Stimulated activated CD4-positive, alpha-beta T cell treated with anti-CD3 and anti-CD28 coated beads, Interleukin-12 subunit alpha, Interleukin-12 subunit beta, amount 100 ng/mL, for 48 hours (primary cell): ENCODE data around the gene IL1R2.

Experiments
- DNase-seq, 3 donors: peaks; one replicate each; pipeline ENCODE4 v3.0.0-alpha.2; 2020; ENCODE audit warnings: low read depth in 2 of 3, low spot score in 1 of 3

Gene IL1R2

DNA sequence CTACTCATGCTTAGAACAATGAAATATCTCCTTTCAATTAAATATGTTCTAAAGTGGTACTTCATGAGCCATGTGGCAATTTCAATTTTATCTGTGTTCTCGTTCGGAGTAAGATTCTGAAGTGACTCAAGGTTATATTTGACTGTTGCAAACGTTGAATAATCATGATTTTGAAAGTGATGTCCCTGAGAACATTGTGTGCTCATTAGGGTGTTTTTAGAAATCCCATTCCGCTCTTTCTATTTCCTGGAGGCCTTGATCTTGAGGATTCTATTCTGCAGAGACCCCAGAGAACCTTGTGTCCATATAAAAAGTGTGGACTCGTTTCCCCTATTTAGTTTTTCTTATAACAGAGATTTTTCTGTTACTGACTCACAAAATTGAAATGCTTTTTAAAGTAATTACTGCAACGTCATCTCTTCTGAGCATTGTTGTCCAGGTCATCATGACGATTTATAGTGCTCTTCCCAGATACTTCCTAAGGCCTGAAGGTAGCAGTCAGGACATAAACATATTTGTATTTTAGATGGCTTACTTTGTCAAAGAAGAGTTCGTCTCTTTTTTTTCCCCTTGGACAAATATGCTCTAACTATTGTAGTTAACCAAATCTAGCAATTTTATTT is 27.2 kb downstream of the IL1R2 start:
- no peak for DNase-seq

DNA sequence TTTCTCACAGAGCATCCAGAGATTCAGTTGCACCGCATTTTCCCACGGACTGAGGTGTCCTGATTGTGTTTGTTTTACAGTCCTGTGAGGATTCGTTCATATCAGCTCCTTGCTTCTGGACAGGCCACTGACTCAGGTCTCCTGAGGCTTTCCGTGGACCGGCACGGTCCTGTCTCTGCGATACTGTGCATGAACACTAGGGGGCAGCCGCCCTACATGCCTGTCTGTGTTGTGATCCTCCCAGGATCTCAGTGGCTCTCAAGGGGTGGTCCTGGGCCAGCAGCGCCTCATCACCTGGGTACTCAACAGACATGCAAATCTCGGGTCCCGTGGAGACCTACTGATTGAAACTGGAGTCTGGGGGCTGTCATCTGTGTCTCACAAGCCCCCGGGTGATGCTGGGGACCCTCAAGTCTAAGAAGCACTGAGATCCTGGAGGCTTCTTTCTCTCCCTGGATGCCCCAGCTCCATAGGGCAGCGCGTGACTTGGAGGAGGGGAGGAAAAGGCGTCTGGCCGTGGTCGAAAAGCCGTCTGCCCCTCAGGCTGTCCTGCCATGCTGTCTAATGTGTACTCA is 28.9 kb downstream of the IL1R2 start:
- DNase-seq: peak; percentile 79 to 96 (median 82)

DNA sequence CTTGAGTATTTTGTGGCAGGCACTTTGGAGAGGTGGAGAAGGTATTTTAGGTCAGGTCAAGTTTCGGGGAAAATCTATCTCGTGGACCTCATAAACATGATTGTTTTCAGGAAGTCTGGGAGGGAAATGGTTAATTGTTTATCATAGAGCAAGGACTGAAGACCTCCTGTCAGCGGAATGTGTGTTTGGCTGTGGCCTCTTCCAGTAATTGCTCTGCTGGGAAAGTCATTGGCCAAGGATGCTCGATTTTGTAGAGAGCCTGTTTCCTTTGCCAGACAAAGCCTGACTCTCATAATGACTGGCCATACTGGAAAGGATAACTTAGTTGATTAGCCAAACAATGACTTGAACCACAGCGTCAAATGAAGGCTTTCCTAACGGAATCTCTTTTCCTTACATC is 30.0 kb downstream of the IL1R2 start:
- DNase-seq: no peak

DNA sequence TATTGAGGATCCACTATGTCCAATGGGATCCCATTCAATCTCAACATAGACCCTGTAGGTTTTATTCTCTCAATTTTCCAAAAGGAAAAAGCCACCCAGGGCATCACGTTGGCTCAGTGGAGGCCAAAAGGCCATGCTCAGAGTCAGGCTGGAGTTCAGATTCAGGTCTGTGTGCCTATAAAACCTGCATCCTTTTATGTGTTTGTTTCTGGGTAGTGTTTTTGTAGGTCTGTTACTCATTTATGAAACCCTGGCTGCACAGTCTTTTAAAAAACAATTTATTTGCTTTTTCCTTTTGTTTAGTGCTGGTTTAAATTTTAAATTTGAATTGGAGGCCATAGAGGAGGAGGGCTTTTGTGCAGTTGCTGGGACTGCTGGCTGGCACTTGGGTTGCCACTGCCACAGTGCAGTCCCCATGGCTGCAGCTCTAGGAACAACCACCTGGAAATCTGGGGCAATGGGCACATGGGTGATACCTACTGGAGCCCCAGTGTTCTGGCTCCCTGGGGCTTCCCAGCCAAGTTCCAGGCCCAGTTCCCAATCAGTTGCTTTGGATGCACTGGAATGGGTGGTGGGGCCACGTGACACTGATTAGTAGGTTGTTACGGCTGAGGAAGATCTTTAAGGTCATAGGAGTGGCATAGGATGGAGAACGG is 31.3 kb downstream of the IL1R2 start:
- no peak for DNase-seq

DNA sequence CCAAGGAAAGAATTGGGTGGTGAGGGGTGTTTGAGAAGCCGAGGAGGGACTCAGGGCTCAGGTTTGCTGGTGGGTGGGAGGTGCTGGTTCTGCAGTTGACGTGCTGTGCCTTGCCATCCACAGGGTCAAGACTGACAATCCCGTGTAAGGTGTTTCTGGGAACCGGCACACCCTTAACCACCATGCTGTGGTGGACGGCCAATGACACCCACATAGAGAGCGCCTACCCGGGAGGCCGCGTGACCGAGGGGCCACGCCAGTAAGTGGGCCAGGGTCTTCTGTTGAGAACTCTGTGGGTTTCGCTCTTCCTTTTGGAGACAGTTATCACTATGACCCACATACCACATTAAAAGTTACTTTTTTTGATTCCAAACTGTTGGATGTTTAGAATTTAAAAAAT is 32.6 kb downstream of the IL1R2 start:
- DNase-seq: no peak

DNA sequence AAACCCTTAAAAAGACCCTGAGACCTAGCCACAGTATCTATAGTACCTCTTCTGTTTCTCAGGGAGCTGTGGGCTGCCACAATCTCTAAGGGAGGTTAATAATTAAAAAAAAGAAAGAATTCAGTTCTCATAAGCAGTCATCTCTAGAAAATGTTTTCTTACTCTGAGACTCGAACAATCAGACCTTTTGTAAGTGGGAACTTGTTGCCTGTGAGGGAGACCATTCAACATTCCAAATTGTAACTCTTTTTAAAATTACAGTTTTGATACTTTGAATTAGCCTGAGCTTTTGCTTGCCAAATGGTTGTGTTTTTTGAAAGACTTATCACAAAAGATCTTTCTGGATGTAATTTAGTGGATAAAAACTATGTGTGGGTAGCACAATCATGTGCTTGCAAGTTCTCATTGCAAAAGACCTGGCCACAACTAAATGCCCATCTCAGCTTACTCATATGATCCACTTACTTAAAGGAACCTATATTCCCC is 33.3 kb downstream of the IL1R2 start:
- DNase-seq: no peak

DNA sequence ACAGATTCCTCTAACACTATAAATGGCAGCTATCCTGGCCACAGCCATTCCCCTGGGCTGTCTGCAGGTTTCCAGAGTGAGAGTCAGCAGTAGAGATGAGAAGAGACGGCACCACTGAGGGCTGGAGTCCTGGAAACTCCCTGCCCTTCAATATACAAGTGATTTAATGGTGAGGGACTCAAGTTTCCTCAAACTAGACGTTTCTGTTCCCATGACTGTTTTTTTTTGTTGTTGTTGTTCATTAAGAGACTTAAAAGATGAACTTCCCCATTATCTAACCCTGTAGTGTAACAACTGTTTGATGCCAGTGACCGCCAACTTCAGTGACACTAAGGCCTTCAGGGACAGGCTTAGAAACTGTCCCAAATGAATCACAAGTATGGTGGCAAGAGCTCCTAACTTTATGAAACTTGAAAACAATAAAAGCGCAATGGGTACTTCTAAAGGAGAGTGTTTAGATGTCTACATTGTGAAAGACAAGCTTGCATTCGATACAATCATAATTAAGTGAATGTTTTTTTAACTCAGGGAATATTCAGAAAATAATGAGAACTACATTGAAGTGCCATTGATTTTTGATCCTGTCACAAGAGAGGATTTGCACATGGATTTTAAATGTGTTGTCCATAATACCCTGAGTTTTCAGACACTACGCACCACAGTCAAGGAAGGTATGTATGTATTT is 34.0 kb downstream of the IL1R2 start:
- DNase-seq: no peak

DNA sequence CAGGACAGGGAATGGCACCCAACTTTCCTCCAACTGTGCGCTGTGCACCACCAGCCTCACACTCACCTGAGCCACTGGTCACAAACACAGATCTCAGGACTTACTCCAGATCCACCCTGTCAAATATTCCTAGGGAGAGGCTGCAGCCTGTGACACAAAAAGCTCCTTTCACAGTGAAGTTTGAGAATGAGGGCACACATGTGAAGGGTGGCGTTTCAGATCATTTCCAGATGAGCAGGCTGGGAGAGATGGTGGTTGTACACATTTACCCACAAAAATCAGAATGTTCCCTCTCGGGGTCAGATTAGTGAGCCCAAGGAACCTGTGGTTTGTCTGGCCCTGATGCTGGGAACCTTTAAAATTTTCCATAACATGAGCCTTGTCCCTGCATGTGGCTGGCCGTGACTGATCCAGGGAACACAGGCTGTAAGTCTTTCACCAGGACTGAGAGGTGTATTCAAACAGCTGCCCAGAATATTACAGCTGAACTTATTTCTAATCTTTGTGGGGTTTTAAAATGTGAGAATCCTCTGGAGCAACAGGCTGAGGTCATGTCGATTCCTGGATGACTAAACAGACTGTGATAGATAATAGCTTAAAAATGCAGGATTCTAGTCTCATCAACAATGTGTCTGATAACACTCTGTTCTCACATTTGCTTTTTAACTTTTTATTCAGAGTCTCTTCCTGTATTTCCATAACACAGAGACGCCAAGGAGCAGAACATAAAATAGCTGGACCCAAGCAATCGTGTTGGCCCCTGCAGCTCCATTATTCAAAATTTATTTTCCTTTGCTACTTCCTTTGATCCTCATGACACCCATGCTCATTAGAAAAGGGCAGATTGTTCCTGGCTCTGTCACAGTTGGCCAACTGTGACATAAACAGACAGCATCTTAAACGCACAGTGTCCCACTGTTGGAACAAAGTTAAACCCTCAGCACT is 35.5 kb downstream of the IL1R2 start:
- no peak for DNase-seq

DNA sequence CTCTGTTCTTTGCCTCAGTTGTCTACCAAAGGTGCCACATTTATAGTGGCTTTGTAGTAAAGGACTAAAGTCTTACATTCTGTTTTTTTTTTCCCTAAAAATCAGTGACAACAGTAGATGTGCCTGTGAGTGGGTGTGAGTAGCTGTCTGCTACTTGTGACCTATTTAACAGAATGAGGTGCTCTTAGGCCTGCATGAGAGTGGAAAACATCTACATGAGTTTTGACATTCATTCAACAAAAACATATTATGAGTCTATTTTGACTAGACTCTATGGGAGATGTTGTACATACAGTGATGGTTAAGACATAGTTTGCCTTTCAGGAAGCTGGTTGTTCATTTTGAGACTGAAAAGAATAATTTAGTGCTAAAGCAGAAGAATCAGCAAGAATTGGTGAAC is 36.7 kb downstream of the IL1R2 start:
- no peak for DNase-seq

DNA sequence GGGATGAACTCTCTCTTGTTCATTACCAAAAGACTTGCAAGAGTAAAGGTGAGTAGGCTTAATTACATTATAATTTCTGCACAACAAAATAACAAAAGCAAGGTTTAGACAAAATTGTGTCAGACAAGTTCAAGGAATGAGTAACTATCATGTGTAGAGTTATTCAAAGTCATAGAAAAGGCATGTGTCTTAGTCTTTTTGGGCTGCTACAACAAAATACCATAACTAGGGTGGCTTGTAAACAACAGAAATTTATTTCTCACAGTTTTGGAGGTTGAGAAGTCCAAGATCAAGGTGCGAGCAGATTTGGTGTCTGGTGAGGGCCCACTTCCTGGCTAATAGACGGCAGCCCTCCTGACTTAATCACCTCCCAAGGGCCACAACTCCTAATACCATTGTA is 37.6 kb downstream of the IL1R2 start:
- no peak for DNase-seq

DNA sequence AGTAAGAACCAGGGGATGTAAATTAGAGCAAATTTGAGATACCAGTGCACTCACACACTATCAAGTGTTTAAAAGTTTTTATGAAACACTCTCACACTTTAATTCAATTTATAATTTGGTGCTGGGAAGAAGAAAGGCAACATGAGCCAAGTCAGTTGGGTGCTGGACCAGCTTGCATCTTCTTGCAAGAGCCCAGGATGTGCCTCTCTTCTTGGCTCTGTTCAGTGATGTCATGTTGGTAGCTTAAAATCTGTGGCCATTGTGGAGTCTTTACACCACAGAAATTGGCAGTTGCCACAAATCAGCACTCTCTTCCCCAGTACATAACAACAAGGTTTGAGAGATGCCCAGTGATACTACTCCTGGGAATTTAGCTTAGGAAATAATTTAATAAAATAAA is 38.2 kb downstream of the IL1R2 start:
- no peak for DNase-seq

DNA sequence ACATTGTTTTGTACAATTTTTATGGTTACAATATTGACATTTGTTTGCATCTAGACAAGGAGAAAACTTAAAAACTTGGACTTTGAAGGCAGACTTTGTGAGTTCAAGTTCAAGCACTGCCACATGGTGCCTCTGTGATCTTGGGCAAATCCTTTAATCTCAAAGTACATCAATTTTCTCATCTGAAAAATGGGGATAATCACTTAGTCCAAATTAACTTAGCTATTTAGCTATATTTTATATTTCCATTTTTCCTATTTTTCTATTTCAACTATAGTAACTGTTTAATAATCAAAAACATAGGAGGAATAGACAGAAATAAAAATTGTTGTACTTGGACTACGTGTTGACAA is 38.7 kb downstream of the IL1R2 start:
- no peak for DNase-seq

DNA sequence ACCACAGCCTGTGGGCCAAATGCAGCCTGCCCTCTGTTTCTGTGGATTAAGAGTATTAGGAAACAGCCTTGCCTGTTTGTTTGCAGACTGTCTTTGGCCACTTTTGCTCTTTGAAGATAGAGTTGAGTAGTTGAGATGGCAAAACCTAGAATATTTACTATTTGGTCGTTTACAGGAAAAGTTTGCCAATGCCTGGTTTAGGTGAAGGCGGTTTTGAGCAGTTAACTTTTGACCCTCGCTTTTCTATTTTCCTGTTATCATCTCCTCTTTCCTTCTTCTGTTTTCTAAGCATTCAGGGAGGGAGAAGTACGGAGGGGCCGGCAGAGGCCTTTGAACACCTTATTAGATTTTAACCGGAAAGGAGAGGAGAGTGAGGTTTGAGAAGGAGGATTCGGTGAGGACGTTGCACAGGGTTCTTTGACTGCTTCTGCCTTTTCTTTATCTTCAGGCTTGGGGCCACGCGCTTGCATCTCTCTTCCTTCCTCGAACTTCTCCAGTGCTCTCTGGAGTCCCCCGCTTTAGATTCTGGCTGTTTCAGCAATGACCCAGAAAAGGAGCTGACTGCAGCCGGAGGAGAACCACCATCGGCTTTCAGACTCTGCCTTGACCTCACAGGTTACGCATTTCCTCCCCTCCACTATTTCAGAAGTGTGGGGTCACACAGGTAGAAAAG is 39.2 kb downstream of the IL1R2 start:
- DNase-seq: no peak

DNA sequence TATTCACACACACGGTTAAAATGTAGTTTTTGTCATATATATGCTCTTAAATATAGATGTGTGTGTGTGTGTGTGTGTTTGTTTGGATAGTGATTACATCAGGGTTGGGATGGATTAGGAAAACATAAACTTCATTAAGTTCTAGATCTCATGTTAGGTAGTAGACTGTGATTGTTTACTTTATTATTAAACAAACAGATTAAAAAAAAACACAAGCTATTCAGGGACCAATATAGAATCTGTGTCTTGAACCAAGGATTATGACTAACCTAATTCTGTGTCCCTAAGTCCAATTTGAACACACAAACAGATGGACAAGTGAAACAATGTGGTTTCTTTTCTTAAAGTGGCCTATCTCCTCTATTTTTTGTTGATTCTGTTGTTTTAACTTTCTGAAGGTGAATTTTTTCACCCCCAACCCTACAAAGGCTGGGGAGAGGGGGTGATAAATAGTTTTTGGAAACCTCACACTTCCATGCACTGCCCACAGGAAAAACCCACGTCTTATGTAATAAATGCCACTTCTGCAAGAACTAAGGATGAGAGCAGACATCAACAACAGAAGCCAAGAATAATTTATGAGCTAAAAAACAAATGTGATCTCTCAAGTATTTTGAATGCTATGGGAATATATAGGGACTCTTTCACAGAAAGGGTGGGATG is 40.7 kb downstream of the IL1R2 start:
- DNase-seq: no peak

DNA sequence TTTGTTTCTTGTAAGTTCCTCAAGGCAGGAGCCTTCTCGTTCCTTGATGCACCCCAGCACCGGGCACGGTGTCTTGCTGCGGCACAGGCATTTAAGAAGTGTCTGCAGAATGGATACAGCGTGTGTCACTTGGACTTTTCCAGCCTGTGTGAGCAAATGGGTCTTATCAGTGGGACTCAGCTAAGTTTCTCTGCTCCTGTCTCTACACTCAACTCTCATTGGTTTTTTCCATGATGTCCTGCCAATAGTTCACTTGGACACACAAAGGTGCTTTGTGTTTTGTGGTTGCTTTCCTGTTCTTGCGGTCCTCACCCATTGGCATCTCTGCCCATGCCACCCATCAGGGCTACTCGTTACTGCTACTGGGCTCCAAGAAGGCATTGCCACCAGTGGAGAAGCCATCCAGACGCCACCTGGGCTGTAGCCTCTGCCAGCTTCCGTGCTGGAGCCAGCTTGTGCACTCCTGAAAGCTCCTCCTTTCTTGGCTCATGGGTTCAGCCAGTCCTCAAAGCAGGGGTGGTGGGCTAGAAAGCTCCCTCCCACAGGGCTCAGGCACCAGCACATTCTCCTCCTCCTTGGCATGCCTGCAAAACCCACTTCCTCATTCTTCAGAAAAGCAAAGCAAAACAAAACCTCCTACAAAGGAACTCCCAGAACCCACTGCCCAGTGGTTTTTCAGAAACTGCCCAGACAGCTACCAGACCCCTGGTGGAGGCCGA is 41.4 kb downstream of the IL1R2 start:
- no peak for DNase-seq

DNA sequence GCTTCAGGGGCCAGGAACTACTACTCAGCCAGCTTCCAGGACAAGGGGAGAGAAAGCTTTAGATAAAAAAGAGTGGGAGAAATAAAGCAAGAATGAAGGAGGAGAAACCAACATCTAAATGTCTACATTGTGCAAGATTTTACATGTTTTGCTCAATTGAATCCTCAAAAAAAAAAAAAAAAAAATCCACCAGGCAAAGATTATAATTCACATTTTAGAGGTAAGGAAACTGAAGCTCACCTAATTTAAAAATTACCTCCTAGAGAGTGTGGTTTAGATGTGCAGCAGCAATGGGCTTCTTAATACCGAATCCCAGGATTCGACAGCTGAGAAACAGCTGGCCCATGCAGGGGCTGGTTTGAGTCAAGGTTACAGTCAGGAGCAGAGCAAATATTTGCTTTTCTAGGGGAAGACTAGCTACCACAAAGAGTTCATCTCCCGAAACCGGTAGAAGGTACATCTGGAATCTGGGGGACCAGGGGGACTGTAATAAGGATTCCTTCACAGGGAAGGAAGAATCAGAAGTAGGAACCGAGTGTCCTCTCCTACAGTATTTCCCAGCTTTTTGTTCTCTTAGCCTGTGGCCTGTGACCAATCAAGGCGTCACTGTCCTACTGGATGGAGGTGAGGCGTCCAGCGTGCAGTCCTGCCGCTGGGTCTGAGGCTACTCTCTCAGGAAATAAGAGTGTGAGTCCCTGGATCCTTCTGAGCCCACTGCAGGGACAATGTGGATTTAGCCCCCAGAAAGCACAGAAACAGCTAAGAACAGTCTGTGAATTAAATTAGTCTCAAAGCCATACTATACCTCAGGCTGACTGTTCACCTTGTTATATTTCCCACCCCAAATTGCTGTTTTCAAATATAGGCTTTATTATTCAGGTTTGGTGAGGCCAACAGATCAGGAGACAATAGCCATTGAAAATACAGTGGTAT is 42.3 kb downstream of the IL1R2 start:
- DNase-seq: no peak

DNA sequence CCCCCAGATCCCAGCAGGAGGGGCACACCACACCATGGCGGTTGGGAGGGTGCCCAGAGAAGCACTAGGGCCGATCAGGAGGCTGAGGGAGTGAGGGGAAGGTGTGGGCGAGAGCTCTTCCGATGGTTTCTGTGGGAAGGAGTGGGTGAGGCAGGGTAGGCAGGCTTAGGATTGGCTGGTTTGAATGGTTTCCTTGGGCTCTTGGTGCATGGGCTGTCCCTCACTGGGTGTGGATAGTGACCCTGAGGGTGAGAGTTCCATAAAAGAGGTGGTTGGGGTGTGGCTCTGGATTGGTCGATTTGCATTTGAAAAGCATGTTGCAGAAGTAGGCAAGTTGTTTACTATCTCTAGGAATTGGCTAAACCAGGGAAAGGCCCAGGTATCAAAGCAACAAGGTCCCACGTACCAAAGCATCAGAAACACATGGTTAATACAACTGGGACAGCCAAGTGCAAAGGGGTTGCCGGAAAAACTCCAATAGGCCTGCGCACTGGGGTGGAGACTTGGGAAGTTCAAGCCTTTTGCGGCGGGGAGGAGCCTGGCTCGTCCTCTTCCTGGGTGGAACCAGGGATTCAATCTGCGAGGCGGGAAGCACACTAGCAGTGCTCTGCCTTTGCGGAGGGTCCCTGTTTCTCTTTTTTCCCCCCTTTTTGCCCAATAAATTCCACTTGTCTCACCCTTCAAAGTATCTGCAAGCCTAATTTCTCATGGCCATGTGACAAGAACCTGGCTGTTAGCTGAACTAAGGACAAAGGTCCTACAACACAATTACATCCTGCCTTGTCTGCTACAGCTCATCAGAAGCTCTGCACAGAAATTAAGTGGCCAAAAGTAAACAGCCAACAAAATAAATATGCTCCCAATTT is 43.2 kb downstream of the IL1R2 start:
- no peak for DNase-seq
